ENCODE measurements around the gene KIF16B. TPM values are rescaled to one million over a fixed set of nuclear protein-coding genes. Genes with fewer than 3 reads are reported as not detected.

KIF16B gene
- total and polyA plus RNA-seq, 9 of the 15 experiments (the other 6 are each of a cell fraction or from before 2014, with no cell fraction given), result 1.00 to 10.6 (median 8.5) TPM

GRCh38 chr20:16472045-16472872 is 101.0 kb downstream of the KIF16B start (continued):
- peak in 1 of 2 experiments; percentile 10; a peak in 1 of 4 replicates for TF ChIP-seq TRIM24 (IDR thresholded peaks at IDR 0.05)
- no peak for TF ChIP-seq IFI16 (CRISPR knock-in tag; IDR thresholded peaks at IDR 0.05)
- 0 out of 2 replicates have a peak, but pooled peaks have one; percentile 21 for TF ChIP-seq CREB1 (IDR thresholded peaks at IDR 0.05)
- no peak for TF ChIP-seq CREB1 (CRISPR knock-in tag; IDR thresholded peaks at IDR 0.05)
- no peak for TF ChIP-seq DIDO1 (tag; IDR thresholded peaks at IDR 0.05; ENCODE audit: low read depth)
- no peak for TF ChIP-seq TCFL5 (CRISPR knock-in tag; conservative IDR thresholded peaks at IDR 0.05)
- TF ChIP-seq CBFA2T3 (IDR thresholded peaks at IDR 0.05), result peak; percentile 76
- TF ChIP-seq CREM (IDR thresholded peaks at IDR 0.05; ENCODE audit: low read depth), result peak; percentile 75; the same call in 1 of the 2 replicates
- TF ChIP-seq FOXJ2 (tag; IDR thresholded peaks at IDR 0.05), result 0 out of 2 replicates have a peak, but pooled peaks have one; percentile 43
- peak; percentile 40; the same call in 1 of the 2 replicates for TF ChIP-seq ZNF395 (CRISPR knock-in tag; IDR thresholded peaks at IDR 0.05)
- no peak for TF ChIP-seq HOXB6 (CRISPR knock-in tag; IDR thresholded peaks at IDR 0.05; ENCODE audit: borderline replicate concordance)
- TF ChIP-seq L3MBTL2 (IDR thresholded peaks at IDR 0.05), result peak; percentile 54; the same call in 1 of the 2 replicates
- peak; percentile 67 to 68 for TF ChIP-seq FOXK2 (conservative IDR thresholded peaks at IDR 0.05 in 1 of 2, IDR thresholded peaks at IDR 0.05 in 1 of 2; ENCODE audit: low read depth in 2 of 2)
- peak; percentile 56; the same call in 1 of the 2 replicates for TF ChIP-seq NCOR1 (IDR thresholded peaks at IDR 0.05)
- no peak for TF ChIP-seq PHF21A (IDR thresholded peaks at IDR 0.05; ENCODE audit: borderline replicate concordance, low read depth)
- peak in 1 of 3 experiments; percentile 20 for TF ChIP-seq YY1 (IDR thresholded peaks at IDR 0.05; ENCODE audit: borderline replicate concordance in 1 of 3, control insufficient read depth in 1 of 3, extremely low read depth in 1 of 3, insufficient read depth in 3 of 3, insufficient read length in 1 of 3, insufficient replicate concordance in 2 of 3, low read depth in 1 of 3, low read length in 2 of 3)
- peak; percentile 55 for TF ChIP-seq NFE2 (IDR thresholded peaks at IDR 0.05; ENCODE audit: low read depth)
- TF ChIP-seq JUN (IDR thresholded peaks at IDR 0.05; ENCODE audit: borderline replicate concordance, low read depth, low read length), result peak; percentile 88
- no peak for TF ChIP-seq JUN (CRISPR knock-in tag; IDR thresholded peaks at IDR 0.05; ENCODE audit: borderline replicate concordance)
- TF ChIP-seq SMARCA4 (IDR thresholded peaks at IDR 0.05), result peak; percentile 82
- 0 out of 2 replicates have a peak, but pooled peaks have one; percentile 28 for TF ChIP-seq STAT5A (IDR thresholded peaks at IDR 0.05; ENCODE audit: borderline replicate concordance, low read length)
- peak; percentile 40; the same call in 1 of the 2 replicates for TF ChIP-seq MAFF (IDR thresholded peaks at IDR 0.05; ENCODE audit: low read length)
- TF ChIP-seq CCAR2 (IDR thresholded peaks at IDR 0.05; ENCODE audit: low read depth, low read length), result no peak
- peak; percentile 88 for TF ChIP-seq SMARCE1 (IDR thresholded peaks at IDR 0.05)
- TF ChIP-seq ARID1B (IDR thresholded peaks at IDR 0.05), result peak; percentile 81
- peak; percentile 95 for TF ChIP-seq FOSL1 (tag; conservative IDR thresholded peaks at IDR 0.05)
- TF ChIP-seq RB1 (IDR thresholded peaks at IDR 0.05; ENCODE audit: low read depth), result no peak
- TF ChIP-seq GATAD2B (IDR thresholded peaks at IDR 0.05; ENCODE audit: borderline replicate concordance), result no peak
- no peak for TF ChIP-seq SP1 (CRISPR knock-in tag; IDR thresholded peaks at IDR 0.05)
- no peak for TF ChIP-seq ZNF699 (CRISPR knock-in tag; IDR thresholded peaks at IDR 0.05; ENCODE audit: insufficient replicate concordance)
